GM12872 (cell line): ENCODE data around the gene FANCC.

Source experiments
- TF ChIP-seq, protein P1 (sequence below): IDR thresholded peaks from 3 replicates; pipeline ENCODE4 v1.5.1; 2011; ENCODE audit warnings: low read depth, mild to moderate bottlenecking, low read length, moderate library complexity; ENCODE audit not compliant: insufficient read depth

FANCC gene

DNA sequence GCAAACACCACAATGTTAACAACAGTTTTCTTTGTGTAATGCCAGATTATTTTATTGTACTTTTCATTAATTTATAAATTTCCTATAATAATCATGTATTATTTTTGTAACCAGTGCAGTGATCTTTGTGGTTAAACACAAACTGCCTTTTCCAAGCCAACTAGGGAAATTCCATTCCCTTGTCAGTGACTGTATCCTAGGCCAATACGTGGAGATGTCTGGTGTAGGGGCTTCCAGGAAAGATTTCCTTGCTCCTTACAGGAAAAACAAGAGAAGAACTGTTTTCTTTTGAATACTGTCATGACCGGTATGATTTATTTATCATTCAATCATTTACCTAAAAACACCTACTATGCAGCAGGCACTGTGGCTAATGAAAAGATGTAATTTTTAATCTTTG is 31.4 kb downstream of the FANCC start:
- TF ChIP-seq, protein P1, sequence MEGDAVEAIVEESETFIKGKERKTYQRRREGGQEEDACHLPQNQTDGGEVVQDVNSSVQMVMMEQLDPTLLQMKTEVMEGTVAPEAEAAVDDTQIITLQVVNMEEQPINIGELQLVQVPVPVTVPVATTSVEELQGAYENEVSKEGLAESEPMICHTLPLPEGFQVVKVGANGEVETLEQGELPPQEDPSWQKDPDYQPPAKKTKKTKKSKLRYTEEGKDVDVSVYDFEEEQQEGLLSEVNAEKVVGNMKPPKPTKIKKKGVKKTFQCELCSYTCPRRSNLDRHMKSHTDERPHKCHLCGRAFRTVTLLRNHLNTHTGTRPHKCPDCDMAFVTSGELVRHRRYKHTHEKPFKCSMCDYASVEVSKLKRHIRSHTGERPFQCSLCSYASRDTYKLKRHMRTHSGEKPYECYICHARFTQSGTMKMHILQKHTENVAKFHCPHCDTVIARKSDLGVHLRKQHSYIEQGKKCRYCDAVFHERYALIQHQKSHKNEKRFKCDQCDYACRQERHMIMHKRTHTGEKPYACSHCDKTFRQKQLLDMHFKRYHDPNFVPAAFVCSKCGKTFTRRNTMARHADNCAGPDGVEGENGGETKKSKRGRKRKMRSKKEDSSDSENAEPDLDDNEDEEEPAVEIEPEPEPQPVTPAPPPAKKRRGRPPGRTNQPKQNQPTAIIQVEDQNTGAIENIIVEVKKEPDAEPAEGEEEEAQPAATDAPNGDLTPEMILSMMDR = no peak

DNA sequence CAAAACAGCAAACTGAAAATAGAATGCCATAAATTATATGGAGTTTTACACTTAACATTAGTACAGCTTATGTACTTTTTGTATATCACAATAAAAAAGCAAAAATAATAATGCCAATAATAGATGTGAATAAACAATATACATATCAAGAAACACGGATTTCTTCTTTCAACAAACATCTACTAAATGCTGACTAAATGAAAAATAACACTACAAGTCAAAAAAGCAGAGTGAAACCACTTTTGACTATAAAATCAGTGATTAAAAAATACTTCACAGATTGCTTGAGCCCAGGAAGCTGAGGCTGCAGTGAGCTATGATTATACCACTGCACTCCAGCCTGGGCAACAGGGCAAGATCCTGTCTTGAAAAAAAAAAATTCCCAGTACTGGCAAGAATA is 32.2 kb downstream of the FANCC start:
- TF ChIP-seq, protein P1 = no peak

DNA sequence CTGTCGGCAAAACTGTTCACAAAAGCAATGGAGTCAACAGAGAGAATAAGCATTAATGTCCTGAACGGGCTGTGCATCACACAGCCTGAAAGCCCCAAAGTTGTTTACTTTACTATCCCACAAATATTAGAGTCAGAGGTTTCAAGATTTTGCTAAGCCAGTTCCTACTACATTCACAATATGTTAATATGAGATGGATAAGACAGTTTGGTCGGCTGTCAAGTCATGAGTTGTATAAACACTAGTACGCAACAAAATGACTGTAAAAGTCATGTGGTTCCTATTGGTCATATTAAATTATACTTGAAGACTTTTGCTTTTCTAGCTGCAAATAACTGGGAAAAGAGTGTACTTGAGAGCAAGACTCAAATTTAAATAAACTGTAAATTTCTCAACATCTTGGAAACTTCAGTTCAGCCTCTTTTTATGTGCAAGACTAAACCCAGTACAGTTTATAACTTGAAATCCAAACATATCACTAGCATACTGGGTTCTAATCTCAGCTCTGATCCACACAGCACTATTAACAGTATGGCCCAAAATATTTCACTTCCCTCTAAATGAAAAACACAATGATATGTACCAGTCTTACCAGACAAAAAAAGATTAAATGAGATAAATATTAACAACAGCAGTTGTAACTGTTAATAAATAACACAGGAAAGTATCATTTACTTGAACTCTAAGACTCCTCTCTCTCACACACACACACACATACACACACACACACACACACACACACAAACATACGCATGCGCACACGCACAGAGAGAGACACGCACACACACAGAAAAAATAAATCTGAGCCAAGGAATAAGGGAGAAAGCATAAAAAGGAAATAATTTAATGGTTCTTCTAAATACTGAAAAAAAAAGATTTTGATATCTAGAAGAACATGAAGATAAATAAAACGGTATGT is 33.1 kb downstream of the FANCC start:
- TF ChIP-seq, protein P1 = no peak

DNA sequence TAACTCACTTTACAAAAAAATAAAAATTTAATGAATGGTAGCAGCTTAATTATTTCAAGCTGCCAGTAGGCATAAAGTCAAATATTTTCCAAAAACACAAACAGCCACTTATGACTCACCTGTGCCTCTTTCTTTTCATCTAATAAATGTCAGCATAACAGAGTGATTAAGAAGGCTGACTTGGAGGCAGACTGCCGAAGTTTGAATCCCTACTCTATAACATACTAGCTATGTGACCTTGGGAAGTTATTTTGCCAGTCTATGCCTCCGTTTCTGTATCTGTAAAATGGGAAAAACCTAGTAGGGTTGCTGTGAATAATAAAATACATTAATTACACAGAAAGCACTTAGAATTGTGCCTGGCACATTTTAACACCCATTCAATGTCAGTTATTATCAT is 33.8 kb downstream of the FANCC start:
- TF ChIP-seq, protein P1 = no peak

DNA sequence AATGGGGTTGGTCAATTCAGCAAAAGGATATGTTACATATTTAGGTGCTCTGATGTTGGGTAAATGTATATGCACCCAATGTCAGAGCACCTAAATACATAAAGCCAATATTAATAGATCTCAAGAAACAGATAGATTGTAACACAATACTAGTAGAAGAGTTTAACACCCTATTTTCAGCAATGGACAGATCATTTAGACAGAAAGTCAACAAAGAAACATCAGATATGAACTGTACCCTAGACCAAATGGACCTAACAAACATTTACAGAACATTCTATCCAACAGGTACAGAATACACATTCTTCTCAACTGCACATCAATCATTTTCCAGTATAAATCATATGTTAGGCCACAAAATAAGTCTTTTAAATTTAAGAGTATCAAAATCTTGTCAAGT is 35.2 kb downstream of the FANCC start:
- TF ChIP-seq, protein P1 = no peak

DNA sequence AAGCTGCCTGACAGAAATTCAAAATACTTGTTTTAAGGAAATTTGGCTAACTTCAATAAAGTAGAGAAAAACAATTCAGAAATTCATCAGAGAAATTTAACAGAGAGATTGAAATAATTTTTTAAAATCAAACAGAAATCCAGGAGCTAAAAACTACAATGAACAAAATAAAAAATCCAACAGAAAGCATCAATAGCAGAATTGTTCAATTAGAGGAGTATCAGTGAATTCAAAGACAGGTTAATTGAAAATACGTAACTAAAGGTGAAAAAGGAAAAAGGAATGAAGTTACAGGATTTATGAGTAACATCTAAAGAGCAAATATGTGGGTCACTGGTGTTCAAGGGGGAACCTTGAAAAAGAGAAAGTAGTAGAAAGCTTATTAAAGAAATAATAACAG is 36.8 kb downstream of the FANCC start:
- TF ChIP-seq, protein P1 = no peak

DNA sequence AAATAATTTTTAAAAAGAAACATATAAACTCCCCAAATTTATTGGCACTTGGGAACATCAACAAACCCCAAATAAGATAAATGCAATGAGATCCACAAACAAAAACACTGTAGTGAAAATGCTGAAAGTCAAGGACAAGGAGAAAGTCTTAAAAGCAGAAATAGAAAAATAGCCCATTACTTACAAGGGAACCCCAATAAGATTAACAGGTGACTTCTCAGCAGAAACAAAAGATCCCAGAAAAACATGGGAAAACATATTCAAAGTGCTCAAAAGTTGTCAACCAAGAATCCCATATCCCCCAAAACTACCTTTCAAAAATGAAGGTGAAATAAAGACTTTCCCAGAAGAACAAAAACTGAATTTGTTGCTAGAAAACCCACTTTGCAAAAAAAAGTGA is 40.0 kb downstream of the FANCC start:
- TF ChIP-seq, protein P1 = no peak
